ENCODE results near the gene IDE.
"Not testable (repeated sequence)": the region's sequence is repeated elsewhere in the genome, so short reads cannot be mapped to it uniquely, and the experiment has no call there.

The IDE gene

GRCh38 chr10:92490387-92490786 is 83.5 kb downstream of the IDE start:
- Histone ChIP-seq H3K9ac (ENCODE audit: low read depth, low read length) (no peak overlapping the region), H3K27ac (ENCODE audit: low read depth, low read length) (no peak overlapping the region), H3K27me3 (ENCODE audit: insufficient read depth, low read length) (no peaks in the 10 kb centered on the region), H3K36me3 (ENCODE audit: insufficient read depth, low read length) (peaks cover 69% of the 10 kb centered on the region), H3K4me3 (ENCODE audit: low read length) (no peak overlapping the region), H3K4me1 (ENCODE audit: insufficient read depth, low read length) (no peaks in the 10 kb centered on the region), H3K9me3 (ENCODE audit: insufficient read depth, low read depth, low read length) (no peaks in the 10 kb centered on the region)
- 100% methylated on average over 2 of the region's 2 CpGs for WGBS

GRCh38 chr10:92486637-92487036 is 87.3 kb downstream of the IDE start:
- H3K36me3 ChIP-seq (ENCODE audit: insufficient read depth, low read length): peaks cover 79% of the 10 kb centered on the region
- no peak overlapping the region for H3K4me3 ChIP-seq (ENCODE audit: low read length)
- no peaks in the 10 kb centered on the region for H3K9me3 ChIP-seq (ENCODE audit: insufficient read depth, low read depth, low read length)
- H3K4me1 ChIP-seq (ENCODE audit: insufficient read depth, low read length): no peaks in the 10 kb centered on the region
- no peaks in the 10 kb centered on the region for H3K27me3 ChIP-seq (ENCODE audit: insufficient read depth, low read length)
- no peak overlapping the region for H3K27ac ChIP-seq (ENCODE audit: low read depth, low read length)
- H3K9ac ChIP-seq (ENCODE audit: low read depth, low read length): no peak overlapping the region

- H3K36me3 ChIP-seq (ENCODE audit: insufficient read depth, low read length): peaks cover 74% of the 10 kb centered on the region
- no peaks in the 10 kb centered on the region for H3K9me3 ChIP-seq (ENCODE audit: insufficient read depth, low read depth, low read length)
- no peak overlapping the region for H3K9ac ChIP-seq (ENCODE audit: low read depth, low read length)
- 97% methylated on average over 4 of the region's 4 CpGs for WGBS
- H3K27me3 ChIP-seq (ENCODE audit: insufficient read depth, low read length): no peaks in the 10 kb centered on the region
- no peak overlapping the region for H3K27ac ChIP-seq (ENCODE audit: low read depth, low read length)
- H3K4me3 ChIP-seq (ENCODE audit: low read length): no peak overlapping the region
- H3K4me1 ChIP-seq (ENCODE audit: insufficient read depth, low read length): no peaks in the 10 kb centered on the region
Measured at GRCh38 chr10:92483539-92483938, 90.4 kb downstream of the IDE start.

GRCh38 chr10:92480413-92480812 is 93.5 kb downstream of the IDE start:
- H3K9me3 ChIP-seq (ENCODE audit: insufficient read depth, low read depth, low read length): no peaks in the 10 kb centered on the region
- H3K9ac ChIP-seq (ENCODE audit: low read depth, low read length): no peak overlapping the region
- H3K4me3 ChIP-seq (ENCODE audit: low read length): no peak overlapping the region
- no peak overlapping the region for H3K27ac ChIP-seq (ENCODE audit: low read depth, low read length)
- H3K36me3 ChIP-seq (ENCODE audit: insufficient read depth, low read length): peaks cover 60% of the 10 kb centered on the region
- H3K27me3 ChIP-seq (ENCODE audit: insufficient read depth, low read length): no peaks in the 10 kb centered on the region
- no peaks in the 10 kb centered on the region for H3K4me1 ChIP-seq (ENCODE audit: insufficient read depth, low read length)

GRCh38 chr10:92479547-92479946 is 94.3 kb downstream of the IDE start:
- no peaks in the 10 kb centered on the region for H3K9me3 ChIP-seq (ENCODE audit: insufficient read depth, low read depth, low read length)
- no peaks in the 10 kb centered on the region for H3K27me3 ChIP-seq (ENCODE audit: insufficient read depth, low read length)
- WGBS: 92% methylated on average over 6 of the region's 7 CpGs
- peaks cover 63% of the 10 kb centered on the region for H3K36me3 ChIP-seq (ENCODE audit: insufficient read depth, low read length)
- H3K4me1 ChIP-seq (ENCODE audit: insufficient read depth, low read length): no peaks in the 10 kb centered on the region
- H3K9ac ChIP-seq (ENCODE audit: low read depth, low read length): no peak overlapping the region
- no peak overlapping the region for H3K27ac ChIP-seq (ENCODE audit: low read depth, low read length)
- no peak overlapping the region for H3K4me3 ChIP-seq (ENCODE audit: low read length)

GRCh38 chr10:92478536-92478935 is 95.4 kb downstream of the IDE start:
- Histone ChIP-seq H3K9me3 (ENCODE audit: insufficient read depth, low read depth, low read length) (no peaks in the 10 kb centered on the region), H3K4me3 (ENCODE audit: low read length) (no peak overlapping the region), H3K27ac (ENCODE audit: low read depth, low read length) (no peak overlapping the region), H3K27me3 (ENCODE audit: insufficient read depth, low read length) (no peaks in the 10 kb centered on the region), H3K9ac (ENCODE audit: low read depth, low read length) (no peak overlapping the region), H3K36me3 (ENCODE audit: insufficient read depth, low read length) (peaks cover 66% of the 10 kb centered on the region), H3K4me1 (ENCODE audit: insufficient read depth, low read length) (no peaks in the 10 kb centered on the region)
- 97% methylated on average over 5 of the region's 5 CpGs for WGBS

GRCh38 chr10:92475357-92475868 is 98.5 kb downstream of the IDE start:
- 94% methylated on average over 1 of the region's 1 CpG for WGBS
- H3K27ac ChIP-seq (ENCODE audit: low read depth, low read length): no peak overlapping the region

GRCh38 chr10:92470026-92470425 is 103.9 kb downstream of the IDE start:
- Histone ChIP-seq H3K9me3 (ENCODE audit: insufficient read depth, low read depth, low read length) (no peaks in the 10 kb centered on the region), H3K4me3 (ENCODE audit: low read length) (no peak overlapping the region), H3K27me3 (ENCODE audit: insufficient read depth, low read length) (no peaks in the 10 kb centered on the region), H3K27ac (ENCODE audit: low read depth, low read length) (no peak overlapping the region), H3K4me1 (ENCODE audit: insufficient read depth, low read length) (no peaks in the 10 kb centered on the region), H3K9ac (ENCODE audit: low read depth, low read length) (no peak overlapping the region), H3K36me3 (ENCODE audit: insufficient read depth, low read length) (peaks cover 67% of the 10 kb centered on the region)
- 94% methylated on average over 3 of the region's 3 CpGs for WGBS

More at GRCh38 chr10:92475357-92475868, 98.5 kb downstream of the IDE start:
- Histone ChIP-seq H3K9ac (ENCODE audit: low read depth, low read length) (no peak overlapping the region), H3K4me1 (ENCODE audit: insufficient read depth, low read length) (no peaks in the 10 kb centered on the region), H3K9me3 (ENCODE audit: insufficient read depth, low read depth, low read length) (no peaks in the 10 kb centered on the region), H3K27me3 (ENCODE audit: insufficient read depth, low read length) (no peaks in the 10 kb centered on the region), H3K4me3 (ENCODE audit: low read length) (no peak overlapping the region), H3K36me3 (ENCODE audit: insufficient read depth, low read length) (peaks cover 60% of the 10 kb centered on the region)

GRCh38 chr10:92464364-92464763 is 109.5 kb downstream of the IDE start:
- no peaks in the 10 kb centered on the region for H3K27me3 ChIP-seq (ENCODE audit: insufficient read depth, low read length)
- H3K27ac ChIP-seq (ENCODE audit: low read depth, low read length): no peak overlapping the region
- no peak overlapping the region for H3K9ac ChIP-seq (ENCODE audit: low read depth, low read length)
- H3K4me1 ChIP-seq (ENCODE audit: insufficient read depth, low read length): no peaks in the 10 kb centered on the region
- H3K4me3 ChIP-seq (ENCODE audit: low read length): no peak overlapping the region
- WGBS: 87% methylated on average over 5 of the region's 5 CpGs
- H3K36me3 ChIP-seq (ENCODE audit: insufficient read depth, low read length): peaks cover 75% of the 10 kb centered on the region
- no peaks in the 10 kb centered on the region for H3K9me3 ChIP-seq (ENCODE audit: insufficient read depth, low read depth, low read length)

GRCh38 chr10:92463582-92463981 is 110.3 kb downstream of the IDE start:
- WGBS: 98% methylated on average over 4 of the region's 5 CpGs
- H3K27me3 ChIP-seq (ENCODE audit: insufficient read depth, low read length): no peaks in the 10 kb centered on the region
- no peaks in the 10 kb centered on the region for H3K9me3 ChIP-seq (ENCODE audit: insufficient read depth, low read depth, low read length)
- peaks cover 75% of the 10 kb centered on the region for H3K36me3 ChIP-seq (ENCODE audit: insufficient read depth, low read length)
- no peak overlapping the region for H3K27ac ChIP-seq (ENCODE audit: low read depth, low read length)
- H3K9ac ChIP-seq (ENCODE audit: low read depth, low read length): no peak overlapping the region
- no peaks in the 10 kb centered on the region for H3K4me1 ChIP-seq (ENCODE audit: insufficient read depth, low read length)
- H3K4me3 ChIP-seq (ENCODE audit: low read length): no peak overlapping the region

GRCh38 chr10:92454955-92455354 is 118.9 kb downstream of the IDE start:
- WGBS: 96% methylated on average over 6 of the region's 6 CpGs
- H3K27me3 ChIP-seq (ENCODE audit: insufficient read depth, low read length); H3K9me3 ChIP-seq (ENCODE audit: insufficient read depth, low read depth, low read length); H3K4me3 ChIP-seq (ENCODE audit: low read length); H3K4me1 ChIP-seq (ENCODE audit: insufficient read depth, low read length); H3K9ac ChIP-seq (ENCODE audit: low read depth, low read length); H3K27ac ChIP-seq (ENCODE audit: low read depth, low read length): not testable (repeated sequence)
- peaks cover 59% of the 10 kb centered on the region for H3K36me3 ChIP-seq (ENCODE audit: insufficient read depth, low read length)

GRCh38 chr10:92452313-92452712 is 121.6 kb downstream of the IDE start:
- no peak overlapping the region for H3K27ac ChIP-seq (ENCODE audit: low read depth, low read length)
- peaks cover 51% of the 10 kb centered on the region for H3K36me3 ChIP-seq (ENCODE audit: insufficient read depth, low read length)
- H3K4me3 ChIP-seq (ENCODE audit: low read length): no peak overlapping the region
- over 99% methylated on average over 2 of the region's 2 CpGs for WGBS
- no peaks in the 10 kb centered on the region for H3K27me3 ChIP-seq (ENCODE audit: insufficient read depth, low read length)
- no peaks in the 10 kb centered on the region for H3K9me3 ChIP-seq (ENCODE audit: insufficient read depth, low read depth, low read length)
- no peaks in the 10 kb centered on the region for H3K4me1 ChIP-seq (ENCODE audit: insufficient read depth, low read length)
- no peak overlapping the region for H3K9ac ChIP-seq (ENCODE audit: low read depth, low read length)
